Dedifferentiated amniotic fluid mesenchymal stem cell (primary cell): Measurements from ENCODE around the gene PCNT.
"Not testable (repeated sequence)": the region's sequence is repeated elsewhere in the genome, so short reads cannot be mapped to it uniquely, and the experiment has no call there.

Source experiments
- DNase-seq: peaks from one replicate; pipeline ENCODE4 v3.0.0-alpha.2; 2016; ENCODE audit errors: extremely low spot score

Gene PCNT

DNA sequence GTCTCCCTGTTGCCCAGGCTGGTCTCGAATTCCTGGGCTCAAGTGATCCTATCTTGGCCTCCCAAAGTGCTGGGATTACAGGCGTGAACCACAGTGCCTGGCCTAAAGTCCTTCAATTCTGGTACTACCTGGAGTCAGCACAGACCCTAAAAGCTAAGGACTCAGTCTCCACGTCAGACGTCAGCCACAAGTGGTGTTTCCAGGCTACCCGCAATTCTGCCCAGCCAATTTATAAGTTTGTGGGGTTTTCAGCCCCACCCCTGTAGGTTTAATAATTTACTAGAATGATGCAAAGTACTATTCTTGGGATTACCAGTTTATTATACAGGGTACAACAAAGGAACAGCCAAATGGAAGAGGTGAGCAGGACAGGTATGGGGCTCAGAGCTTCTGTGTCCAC, 124.2 kb downstream of the PCNT start:
- no peak for DNase-seq

DNA sequence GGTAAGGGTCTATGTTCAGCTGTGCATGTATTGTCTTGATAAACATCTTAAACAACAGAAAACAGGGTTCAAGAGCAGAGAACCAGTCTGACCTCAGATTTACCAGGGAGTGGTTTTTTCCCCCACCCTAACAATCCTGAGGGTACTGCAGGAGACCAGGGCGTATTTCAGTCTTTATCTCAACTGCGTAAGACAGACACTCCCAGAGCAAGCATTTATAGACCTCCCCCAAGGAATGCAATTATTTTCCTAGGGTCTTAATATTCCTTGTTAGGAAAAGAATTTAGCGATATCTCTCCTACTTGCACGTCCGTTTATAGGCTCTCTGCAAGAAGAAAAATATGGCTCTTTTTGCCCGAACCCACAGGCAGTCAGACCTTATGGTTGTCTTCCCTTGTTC, 124.9 kb downstream of the PCNT start:
- not testable (repeated sequence) for DNase-seq

DNA sequence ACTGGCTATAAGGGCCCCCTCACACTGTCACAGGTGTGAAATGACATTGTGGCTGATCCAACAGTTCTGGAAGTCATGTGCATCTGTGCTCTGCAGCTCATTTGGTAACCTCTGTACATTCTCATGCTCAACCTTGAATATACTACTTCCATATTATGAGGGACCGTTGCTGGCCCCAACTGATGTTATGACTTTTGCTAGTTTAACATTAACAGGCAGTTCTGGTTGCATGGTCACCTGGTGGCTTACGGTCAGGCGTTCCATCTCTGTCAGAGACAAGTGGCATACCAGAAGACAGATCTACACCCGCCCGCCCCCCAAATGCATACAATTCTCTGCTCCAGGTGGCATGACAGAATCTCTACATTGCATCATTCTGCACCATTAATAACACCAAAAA, 128.8 kb downstream of the PCNT start:
- no peak for DNase-seq

DNA sequence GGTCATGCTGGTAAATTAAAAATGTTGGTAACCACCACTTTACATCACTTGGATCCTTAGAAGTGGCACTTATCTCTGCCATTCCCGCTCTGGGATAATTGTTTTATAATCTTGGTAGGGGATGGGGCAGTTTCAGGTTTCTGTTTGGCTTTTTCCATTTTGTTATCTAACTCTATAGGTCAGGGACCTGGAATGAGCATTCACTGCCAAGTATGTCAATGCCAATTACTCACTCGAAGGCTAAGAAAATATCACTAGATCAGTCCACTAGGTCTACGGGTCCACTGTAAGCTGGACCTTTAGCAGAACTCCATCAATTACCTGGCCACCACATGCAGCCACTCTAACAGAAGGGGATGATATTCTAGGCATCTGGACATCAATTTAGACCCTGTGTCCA, 130.2 kb downstream of the PCNT start:
- no peak for DNase-seq

DNA sequence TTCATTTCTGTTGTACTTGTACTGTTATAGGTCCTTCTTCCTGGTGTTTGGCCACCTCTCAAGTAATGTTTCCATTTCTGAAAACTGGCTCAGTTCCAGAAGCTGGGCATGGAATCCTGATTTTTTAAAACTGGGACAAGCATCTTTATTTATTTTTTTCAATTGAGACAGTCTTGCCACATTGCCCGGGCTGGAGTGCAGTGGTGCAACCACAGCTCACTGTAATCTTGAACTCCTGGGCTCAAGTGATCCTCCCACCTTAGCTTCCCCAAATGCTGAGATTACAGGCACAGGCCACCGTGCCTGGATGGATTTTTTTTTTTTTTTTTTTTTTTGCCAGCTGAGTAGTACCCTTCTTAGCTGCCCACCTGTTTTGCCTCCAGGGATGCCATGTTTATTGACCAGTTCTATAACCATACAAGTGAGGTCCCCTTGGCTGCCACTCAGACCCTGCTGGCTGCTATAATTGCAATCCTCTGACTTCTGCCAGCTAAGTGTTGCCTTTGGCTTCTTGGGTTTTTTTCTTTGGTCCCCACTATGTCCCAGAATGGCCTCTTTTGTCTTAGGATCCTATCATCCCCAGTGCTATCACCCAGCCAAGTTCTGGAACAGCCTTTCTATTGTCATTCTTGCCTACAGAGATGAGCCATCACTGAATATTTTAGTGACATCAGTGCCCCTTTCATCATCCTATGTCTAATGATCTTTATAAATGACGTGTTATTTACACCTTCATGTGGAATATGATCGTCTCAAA, 130.9 kb downstream of the PCNT start:
- no peak for DNase-seq

DNA sequence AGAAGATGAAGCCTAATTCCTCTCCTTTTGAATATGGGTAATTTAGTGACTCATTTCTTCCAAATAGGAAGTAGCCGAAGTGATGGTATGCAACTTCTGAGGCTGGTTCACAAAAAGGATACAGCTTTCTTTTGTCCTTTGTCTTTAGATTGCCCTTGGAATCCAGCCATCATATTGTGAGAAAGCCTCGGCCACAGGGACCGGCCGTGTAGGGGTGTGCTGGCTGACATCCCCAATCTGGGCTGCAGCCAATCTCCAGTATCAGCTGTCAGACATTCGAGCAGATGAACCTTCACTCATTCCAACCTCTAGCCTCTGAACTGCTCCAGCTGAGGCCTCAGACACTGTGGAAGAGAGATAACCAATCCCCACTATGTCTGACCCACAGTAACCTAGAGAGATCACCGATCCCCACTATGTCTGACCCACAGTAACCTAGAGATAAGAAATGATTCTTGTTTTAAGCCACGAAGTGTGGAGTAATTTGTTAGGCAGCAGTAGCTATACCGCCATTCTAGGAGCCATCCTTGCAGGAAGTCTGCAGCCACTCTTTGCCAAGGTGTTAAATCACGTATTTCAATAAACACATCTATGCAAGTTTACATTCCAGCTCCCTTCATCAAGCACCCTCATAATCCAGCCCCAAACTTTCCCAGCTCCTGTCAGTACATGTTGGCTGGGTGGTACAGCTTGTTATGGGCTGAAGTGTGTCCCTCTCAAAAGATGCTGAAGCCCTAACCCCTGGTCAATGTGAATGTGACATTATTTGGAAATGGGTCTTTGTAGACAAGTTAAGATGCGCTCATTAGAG, 131.8 kb downstream of the PCNT start:
- DNase-seq = peak; percentile 45

DNA sequence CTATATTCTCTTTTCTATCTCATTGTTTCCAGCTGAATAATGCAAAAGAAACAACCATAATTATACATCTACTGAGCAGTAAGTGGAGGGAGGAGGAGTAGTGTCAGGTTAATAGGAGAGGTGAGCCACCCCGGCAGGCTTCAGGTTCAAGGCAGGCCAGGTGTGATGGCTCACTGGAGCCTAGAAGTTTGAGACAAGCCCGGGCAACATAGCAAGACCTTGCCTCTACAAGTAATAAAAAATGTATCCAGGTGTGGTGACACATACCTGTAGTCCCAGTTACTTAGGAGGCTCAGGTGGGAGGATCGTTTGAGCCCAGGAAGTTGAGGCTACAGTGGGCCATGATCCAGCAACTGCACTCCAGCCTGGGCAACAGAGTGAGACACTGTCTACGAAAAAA, 132.8 kb downstream of the PCNT start:
- no peak for DNase-seq

DNA sequence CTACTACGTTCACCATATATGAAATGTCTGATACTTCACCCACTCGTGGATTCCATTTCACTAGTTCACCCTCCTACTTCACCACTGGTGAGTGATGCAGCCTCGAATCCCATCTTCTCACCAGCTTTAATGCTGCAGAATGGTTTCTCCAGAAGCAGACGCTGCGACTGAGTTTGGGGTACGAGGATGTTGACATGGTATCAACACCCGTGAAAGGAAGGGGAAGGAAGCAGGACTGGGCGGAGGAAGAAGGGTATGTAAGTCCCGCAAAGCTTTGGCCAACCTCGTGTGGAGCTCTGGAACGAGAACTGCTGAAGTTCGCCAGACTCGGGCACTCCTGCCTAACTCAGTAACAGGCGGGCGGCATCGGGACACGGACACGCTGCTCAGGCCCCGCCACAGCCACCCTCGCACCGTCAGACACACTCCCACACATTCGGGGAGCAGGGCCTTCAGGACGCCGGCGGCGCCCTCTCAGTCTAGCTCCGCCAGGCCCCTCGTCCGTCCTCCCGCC, 133.9 kb downstream of the PCNT start:
- peak; percentile 39 for DNase-seq

DNA sequence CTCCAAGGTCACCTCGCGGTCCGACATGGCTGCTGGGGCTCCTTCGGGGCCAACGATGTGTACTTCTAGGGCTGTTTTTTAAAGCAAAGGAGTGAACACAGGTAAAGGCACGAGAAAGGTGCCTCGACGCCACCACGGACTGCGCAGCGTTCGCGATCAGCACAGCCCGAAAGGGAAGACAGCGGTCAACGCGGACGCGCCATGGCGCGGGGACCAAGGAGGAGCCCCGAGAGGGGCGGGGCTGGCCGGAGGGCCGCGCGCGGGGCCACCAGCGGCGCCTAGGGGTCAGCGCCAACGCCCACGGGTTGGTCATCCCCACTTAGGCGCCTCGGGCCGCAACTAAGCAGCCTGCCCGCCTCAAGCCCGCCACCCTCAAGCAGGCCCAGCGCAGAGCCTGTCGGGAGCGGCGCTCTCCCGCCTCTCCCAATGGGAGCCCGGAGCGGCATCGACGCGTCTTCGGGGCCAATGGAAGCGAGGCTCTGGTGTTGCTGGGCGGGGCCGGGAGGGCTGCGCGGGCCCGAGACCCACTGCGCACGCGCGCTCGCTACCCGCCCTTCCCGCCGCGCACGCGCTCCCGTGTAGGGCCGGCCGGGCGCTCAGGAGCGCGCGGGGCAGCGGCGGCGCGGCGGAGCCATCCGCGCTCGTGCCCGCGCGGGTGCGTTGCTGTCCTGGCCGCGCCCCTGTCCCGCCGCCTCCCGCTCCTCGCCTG, 134.5 kb downstream of the PCNT start, which contains the start of gene DIP2A:
TSS of gene DIP2A (plus strand) at position 577 of the 709 bp plus-strand sequence. CDS start 241 bp downstream, outside the sequence.
- DNase-seq = peak; percentile 96

DNA sequence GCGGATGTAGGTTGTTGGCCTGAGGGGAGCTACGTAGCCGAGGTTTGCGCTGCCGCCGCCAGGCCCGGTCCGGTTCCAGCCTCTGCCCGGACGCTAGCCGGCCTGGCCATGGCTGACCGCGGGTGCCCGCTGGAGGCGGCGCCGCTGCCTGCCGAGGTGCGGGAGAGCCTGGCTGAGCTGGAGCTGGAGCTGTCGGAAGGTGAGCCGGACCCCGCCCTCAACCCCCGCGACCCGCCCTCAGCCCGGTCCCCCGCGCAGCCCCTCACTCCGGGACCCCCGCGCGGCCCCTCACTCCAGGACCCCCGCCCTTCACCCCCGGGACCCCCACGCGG, 135.0 kb downstream of the PCNT start:
- no peak for DNase-seq

DNA sequence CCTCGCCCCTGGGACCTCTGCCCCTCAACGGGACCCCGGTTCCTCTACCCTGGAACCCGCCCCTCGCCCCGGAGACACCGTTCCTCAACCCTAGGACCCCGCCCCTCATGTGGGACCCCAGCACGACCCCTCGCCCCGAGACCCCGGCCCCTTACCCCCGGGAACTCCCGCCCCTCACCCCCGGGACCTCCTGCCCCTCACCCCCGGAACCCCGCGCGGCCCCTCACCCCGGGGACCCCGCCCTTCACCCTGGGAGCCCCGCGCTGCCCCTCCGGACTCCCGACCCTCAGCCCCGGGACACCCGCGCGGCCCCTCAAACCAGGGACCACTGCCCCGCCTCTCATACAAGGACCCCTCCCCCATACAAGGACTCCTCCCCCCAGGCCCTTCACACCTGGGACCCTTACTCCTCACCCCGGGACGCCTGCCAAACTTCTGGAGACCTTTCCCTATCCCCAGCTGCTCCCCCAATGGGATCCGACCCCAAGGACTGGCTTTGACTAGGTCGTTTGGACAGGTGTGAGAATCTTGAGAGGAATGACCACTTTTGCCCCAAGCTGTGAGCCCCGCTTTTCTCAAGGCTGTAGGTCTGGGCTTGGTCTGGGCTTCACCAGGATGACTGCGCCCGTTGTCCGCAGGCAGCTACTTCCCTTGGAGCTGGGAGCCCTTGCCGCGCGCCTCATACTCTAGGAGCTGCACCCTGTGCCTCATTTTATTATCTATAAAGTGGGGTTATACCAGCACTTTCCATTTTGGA, 135.6 kb downstream of the PCNT start:
- peak; percentile 26 for DNase-seq

DNA sequence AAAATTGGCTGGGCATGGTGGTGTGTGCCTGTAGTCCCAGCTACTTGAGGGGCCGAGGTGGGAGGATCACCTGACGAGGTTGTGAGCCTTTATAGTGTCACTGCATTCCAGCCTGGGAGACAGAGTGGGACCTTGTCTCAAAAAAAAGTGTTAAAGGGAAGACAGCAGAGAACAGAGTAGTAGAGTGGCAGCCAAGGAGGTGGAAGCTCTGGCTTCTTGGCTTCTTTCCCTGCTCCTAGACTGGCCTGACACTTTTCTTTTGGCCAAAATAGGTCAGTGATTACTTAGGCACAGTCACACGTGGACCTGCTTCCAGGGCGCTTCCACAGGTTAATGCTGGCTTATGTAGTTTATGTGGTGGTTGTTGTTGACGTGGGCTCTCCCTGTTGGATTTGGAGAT, 138.0 kb downstream of the PCNT start:
- no peak for DNase-seq

DNA sequence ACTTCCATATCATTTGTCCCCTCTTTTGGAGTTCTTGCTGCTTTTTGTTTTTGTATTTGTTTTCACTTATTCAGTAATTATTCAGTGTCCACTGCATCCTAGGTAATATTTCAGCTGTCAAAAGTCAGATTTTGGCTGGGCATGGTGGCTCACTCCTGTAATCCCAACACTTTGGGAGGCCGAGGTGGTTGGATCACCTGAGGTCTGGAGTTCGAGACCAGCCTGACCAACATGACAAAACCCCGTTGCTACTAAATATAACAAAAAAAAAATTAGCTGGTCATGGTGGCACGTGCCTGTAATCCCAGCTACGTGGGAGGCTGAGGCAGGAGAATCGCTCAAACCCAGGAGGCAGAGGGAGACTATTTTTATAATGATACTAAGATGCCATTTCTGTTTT, 141.2 kb downstream of the PCNT start:
- DNase-seq = not testable (repeated sequence)

DNA sequence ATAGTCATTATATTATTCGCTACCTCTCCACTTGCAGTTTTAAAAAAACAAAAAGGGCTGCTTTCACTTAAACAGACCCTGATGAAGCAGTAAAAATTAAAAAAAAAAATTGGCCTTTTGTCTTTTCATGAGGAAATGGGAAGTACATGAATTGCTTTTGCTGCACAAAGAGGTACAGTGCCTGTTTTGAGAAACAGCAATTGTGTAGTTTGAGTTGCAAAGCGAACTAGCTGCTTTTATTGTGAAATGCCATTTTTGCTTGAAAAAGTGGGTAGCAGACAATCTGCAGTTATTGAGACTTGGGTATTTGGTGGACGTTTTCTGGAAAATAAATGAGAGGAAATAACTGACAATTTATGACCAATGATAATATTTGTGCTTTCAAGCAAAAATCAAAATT, 141.7 kb downstream of the PCNT start:
- DNase-seq = no peak

DNA sequence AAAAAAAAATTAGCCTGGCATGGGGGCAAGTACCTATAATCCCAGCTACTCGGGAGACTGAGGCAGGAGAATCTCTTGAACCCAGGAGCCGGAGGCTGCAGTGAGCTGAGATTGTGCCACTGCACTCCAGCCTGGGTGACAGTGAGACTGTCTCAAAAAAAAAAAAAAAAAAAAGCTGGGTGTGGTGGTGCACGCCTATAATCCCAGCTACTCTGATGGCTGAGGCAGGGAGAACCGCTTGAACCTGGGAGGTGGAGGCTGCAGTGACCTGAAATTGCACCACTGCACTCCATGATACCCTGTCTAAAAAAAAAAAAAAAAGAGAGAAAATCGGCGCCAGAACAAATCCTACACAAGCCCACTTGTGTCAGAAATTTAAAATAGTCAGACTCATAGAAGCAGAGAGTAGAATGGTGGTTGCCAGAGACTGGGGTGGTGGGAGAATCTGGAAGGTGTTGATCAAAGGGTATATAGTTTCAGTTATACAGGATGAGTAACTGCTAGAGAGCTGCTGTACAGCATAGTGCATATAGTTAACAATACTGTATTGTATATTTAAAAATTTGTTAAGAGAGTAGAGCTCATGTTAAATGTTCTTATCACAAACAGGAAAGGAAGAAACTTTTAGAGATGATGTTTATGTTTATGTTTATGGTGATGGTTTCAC, 144.3 kb downstream of the PCNT start:
- no peak for DNase-seq

DNA sequence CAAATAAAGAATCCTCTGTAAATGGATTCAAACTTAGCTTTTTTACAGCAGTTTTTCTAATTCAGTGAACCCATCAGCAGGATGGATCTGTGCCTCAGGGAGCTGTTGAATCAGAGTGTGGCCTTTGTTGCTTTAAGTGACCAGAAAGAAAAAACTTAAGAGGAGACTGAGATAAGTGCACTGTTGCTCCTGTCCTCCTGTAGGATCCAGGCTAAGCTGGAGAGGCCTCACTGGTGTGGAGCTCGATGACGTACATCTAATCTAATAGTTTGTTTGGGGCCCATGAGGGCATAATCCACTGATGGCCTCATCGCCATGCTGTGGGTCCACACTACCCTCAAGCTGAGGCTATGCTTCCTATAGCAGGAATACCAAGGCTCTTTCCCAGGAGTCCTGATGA, 145.3 kb downstream of the PCNT start:
- DNase-seq = no peak

DNA sequence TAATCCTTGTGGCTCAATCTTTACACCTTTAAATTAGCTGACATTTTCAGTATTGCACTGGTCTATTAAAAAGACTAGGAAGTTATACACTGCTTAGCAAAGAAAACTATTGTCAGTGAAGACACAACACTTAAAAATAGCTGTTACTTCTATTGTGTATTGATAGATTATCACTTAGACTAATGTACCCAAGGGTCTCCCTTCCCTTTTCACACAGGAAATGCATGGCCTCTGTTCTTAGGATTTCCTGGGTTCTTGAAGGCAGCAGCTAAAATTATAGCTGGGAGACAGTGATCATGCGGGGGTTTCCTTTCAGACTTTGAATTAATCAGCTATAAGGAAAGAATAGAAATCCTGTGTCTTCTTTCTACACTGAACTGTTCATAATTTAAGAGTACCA, 147.6 kb downstream of the PCNT start:
- DNase-seq = no peak

DNA sequence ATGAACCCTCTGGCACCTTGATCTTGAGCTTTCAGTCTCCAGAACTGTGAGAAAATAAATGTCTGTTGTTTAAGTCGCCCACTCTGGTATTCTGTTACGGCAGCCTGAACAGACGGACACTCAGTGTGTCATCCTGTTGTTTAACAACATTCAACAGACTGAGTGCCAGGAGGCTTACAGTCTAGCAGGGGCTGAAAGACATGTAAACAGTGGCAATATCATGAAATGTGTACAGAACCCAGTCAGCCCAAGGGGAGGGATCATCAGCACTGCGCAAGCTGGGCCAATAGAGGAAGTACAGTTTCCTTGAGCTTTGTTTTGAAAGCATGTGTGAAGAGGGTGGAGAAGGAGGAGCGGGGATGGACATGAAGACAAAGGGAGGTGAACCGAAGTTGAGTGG, 148.3 kb downstream of the PCNT start:
- DNase-seq = no peak

DNA sequence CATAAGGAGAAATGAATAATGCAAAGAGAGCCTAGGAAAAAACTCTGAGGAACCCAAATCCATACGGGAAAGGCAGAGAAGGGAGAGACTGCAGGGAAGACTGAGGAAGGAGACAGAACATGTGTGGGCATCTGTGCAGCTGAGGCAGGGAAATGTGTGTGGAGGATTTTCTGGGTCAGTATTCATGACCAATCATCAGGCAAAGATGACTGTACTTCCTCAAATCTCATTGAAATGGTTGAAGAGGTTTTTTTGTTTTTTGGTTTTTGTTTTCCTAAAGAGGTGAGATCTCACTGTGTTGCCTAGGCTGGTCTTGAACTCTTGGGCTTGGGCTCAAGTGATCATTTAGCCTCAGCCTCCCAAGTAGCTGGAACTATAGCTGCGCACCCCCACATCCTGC, 150.4 kb downstream of the PCNT start:
- no peak for DNase-seq

DNA sequence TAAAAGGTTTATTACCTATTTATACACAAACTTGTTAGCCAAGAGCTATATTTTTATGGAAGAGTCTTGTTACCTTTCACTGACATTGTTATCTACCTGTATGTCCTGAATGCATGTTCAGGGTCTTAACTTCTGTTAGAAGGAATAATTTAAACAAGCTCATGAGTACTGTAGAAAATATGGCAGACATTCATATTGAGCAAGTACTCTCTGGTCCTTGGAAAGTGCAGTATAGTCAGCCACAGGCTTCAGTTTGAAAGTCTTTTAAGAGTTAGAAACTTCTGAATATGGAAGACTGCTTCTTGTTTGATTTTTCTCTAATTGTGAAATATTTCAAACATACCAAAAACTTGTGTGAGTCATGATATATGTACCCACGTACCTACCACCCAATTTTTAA, 151.3 kb downstream of the PCNT start:
- DNase-seq = no peak

DNA sequence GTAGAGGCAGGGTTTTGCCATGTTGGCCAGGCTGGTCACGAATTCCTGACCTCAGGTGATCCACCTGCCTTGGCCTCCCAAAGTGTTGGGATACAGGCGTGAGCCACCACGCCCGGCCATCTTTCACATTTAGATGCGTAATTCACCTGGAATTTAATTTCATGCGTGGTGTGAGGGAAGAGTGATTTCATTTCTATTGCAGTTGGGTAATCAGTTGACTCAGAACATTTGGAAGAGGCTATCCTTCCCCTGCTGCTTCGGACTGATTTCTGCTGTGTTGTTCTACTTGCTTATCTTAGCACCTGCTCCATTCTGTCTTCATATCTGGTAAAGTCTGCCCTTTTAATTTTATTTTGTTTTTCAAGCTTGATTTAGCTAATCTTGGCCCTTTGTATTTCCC, 153.8 kb downstream of the PCNT start:
- DNase-seq = no peak
